GM12872 (cell line): ENCODE measurements around the gene OR2A2.

ENCODE experiments used
- CTCF ChIP-seq: IDR thresholded peaks from 3 replicates; pipeline ENCODE4 v1.5.1; 2011; ENCODE audit warnings: low read depth, mild to moderate bottlenecking, low read length, moderate library complexity; ENCODE audit not compliant: insufficient read depth

OR2A2 gene

GRCh38 chr7:144142187-144142586, 32.8 kb downstream of the OR2A2 start:
- no peak for TF ChIP-seq CTCF

GRCh38 chr7:144144426-144144825, 35.0 kb downstream of the OR2A2 start:
- no peak for TF ChIP-seq CTCF

- no peak for TF ChIP-seq CTCF
These were observed 38.9 kb downstream of the OR2A2 start for GRCh38 chr7:144148224-144148827.

- no peak for TF ChIP-seq CTCF
These were observed 49.5 kb downstream of the OR2A2 start for GRCh38 chr7:144158861-144159260.
